ENCODE results near the gene EIF4ENIF1. TPM values are rescaled to one million over a fixed set of nuclear protein-coding genes. Genes with fewer than 3 reads are reported as not detected.
"Not testable (repeated sequence)": the region's sequence is repeated elsewhere in the genome, so short reads cannot be mapped to it uniquely, and the experiment has no call there.

EIF4ENIF1 gene
- total and polyA plus RNA-seq, 12 donors: 9.2 to 32.8 (median 21.0) TPM

DNA sequence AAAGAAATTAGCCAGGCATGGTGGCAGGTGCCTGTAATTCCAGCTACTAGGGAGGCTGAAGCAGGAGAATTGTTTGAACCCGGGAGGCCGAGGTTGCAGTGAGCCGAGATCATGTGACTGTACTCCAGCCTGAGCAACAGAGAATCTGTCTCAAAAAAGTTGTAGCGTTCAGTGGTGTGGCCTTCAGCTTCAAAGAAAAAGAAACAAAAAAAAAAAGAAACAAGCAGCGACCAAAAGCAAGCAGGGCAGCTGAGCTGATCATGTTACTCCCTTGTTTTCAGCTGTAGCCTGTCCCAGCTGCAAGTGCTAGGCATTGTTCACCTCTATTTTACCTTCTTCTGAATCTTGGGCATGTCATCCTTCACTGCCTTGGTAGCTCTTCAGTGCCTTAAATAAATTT, 43.7 kb upstream of the EIF4ENIF1 start:
- intact Hi-C loops (cut with DNase I): no loop called here
- TF ChIP-seq, protein P1, sequence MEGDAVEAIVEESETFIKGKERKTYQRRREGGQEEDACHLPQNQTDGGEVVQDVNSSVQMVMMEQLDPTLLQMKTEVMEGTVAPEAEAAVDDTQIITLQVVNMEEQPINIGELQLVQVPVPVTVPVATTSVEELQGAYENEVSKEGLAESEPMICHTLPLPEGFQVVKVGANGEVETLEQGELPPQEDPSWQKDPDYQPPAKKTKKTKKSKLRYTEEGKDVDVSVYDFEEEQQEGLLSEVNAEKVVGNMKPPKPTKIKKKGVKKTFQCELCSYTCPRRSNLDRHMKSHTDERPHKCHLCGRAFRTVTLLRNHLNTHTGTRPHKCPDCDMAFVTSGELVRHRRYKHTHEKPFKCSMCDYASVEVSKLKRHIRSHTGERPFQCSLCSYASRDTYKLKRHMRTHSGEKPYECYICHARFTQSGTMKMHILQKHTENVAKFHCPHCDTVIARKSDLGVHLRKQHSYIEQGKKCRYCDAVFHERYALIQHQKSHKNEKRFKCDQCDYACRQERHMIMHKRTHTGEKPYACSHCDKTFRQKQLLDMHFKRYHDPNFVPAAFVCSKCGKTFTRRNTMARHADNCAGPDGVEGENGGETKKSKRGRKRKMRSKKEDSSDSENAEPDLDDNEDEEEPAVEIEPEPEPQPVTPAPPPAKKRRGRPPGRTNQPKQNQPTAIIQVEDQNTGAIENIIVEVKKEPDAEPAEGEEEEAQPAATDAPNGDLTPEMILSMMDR (IDR thresholded peaks at IDR 0.05): peak in 1 of 6 experiments; percentile 6
- TF ChIP-seq POLR2A (IDR thresholded peaks at IDR 0.05): no peak
- Histone ChIP-seq H3K4me1 (replicated peaks in 1 of 2) (peaks cover 28 to 29% of the 10 kb centered on the region in 2 donors), H3K4me3 (no peak overlapping the region), H3K27me3 (no peaks in the 10 kb centered on the region), H3K27ac (peak overlapping the region in 4 of 5 donors; percentile 11 to 80 (median 60)), H3K36me3 (replicated peaks in 1 of 2) (peaks cover 0 to 5% of the 10 kb centered on the region in 2 donors), H3K9me3 (replicated peaks in 1 of 3) (no peaks in the 10 kb centered on the region)
- DNase-seq: peak in 4 of 7 donors; percentile 16 to 31 (median 25)
- WGBS, 4 donors: 42 to 71% (median 49%) methylated on average over 5 of the region's 5 CpGs

DNA sequence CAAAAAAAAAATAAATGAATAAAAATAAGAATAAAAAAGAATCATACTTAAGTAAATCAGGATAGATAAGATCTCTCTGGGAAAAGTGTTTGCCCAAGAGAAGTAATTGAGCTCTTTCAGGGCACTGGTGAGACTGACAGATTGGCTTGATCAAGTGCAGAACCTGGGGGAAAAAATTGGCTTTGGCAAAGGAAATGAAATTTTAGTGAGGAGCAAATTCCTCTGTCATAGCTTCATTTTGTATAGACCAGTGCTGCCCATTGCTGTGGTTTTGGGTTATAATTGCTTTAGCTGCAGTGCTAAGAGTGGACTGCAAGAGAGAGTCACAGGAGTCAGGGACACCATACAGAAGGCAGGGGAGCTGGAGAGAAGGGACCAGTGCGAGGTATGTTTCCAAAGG, 42.4 kb upstream of the EIF4ENIF1 start:
- H3K27ac ChIP-seq: peak overlapping the region in 3 of 5 donors; percentile 47 to 70 (median 50)
- no peak overlapping the region for H3K4me3 ChIP-seq
- 50 to 84% (median 77%) methylated on average over 1 of the region's 1 CpG for whole genome bisulfite sequencing, 4 donors

DNA sequence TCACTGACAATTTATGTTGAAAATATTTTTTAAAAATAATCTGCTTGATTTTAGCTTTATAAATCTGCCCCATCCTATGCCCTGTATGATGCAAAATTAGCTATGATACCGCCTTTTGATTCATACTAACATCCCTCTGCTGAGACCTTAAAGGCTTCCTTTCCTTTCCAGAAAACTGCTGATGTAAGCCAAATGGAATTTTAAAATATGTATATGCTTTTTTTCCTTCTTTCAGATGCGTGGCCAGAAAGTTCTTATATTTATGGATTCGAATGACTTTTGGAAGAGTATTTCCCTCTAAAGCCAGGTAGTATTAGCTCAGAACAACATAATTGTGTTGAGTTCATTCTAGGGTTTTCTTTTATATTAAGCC, 41.2 kb upstream of the EIF4ENIF1 start:
- no peaks in the 10 kb centered on the region for H3K9me3 ChIP-seq (replicated peaks in 1 of 3)
- no peak for DNase-seq
- H3K4me3 ChIP-seq: no peak overlapping the region
- peaks cover 0 to 5% of the 10 kb centered on the region in 2 donors for H3K36me3 ChIP-seq (replicated peaks in 1 of 2)
- 30 to 37% (median 34%) methylated on average over 3 of the region's 3 CpGs for WGBS, 4 donors
- TF ChIP-seq POLR2A (IDR thresholded peaks at IDR 0.05): no peak
- TF ChIP-seq, protein P1 (IDR thresholded peaks at IDR 0.05): no peak
- H3K4me1 ChIP-seq (replicated peaks in 1 of 2): peaks cover 28 to 29% of the 10 kb centered on the region in 2 donors
- H3K27ac ChIP-seq: peak overlapping the region; percentile 31 to 87 (median 70)
- intact Hi-C loops (cut with DNase I): no loop called here
- no peaks in the 10 kb centered on the region for H3K27me3 ChIP-seq

More for the DNA sequence above, 42.4 kb upstream of the EIF4ENIF1 start:
- H3K4me1 ChIP-seq (replicated peaks in 1 of 2): peaks cover 28 to 29% of the 10 kb centered on the region in 2 donors
- H3K27me3 ChIP-seq: no peaks in the 10 kb centered on the region
- H3K36me3 ChIP-seq (replicated peaks in 1 of 2): peaks cover 0 to 5% of the 10 kb centered on the region in 2 donors
- H3K9me3 ChIP-seq (replicated peaks in 1 of 3): no peaks in the 10 kb centered on the region
- DNase-seq: no peak
- no peak for TF ChIP-seq POLR2A (IDR thresholded peaks at IDR 0.05)
- TF ChIP-seq, protein P1 (IDR thresholded peaks at IDR 0.05): no peak
- intact Hi-C loops (cut with DNase I): no loop called here

DNA sequence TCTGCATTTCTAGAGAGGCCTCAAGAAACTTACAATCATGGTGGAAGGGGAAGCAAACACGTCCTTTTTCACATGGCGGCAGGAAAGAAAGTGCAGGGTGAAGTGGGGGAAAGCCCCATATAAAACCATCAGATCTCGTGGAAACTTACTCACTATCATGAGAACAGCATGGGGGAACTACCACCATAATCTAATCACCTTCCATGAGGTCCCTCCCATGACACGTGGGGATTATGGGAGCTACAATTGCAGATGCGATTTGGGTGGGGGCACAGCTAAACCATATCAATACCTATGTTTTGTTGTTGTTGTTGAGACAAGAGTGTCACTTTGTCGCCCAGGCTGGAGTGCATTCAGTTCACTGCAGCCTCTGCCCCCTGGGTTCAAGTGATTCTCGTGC, 36.6 kb upstream of the EIF4ENIF1 start:
- peak in 1 of 7 donors; percentile 6 for DNase-seq
- Histone ChIP-seq H3K36me3 (replicated peaks in 1 of 2) (peaks cover 0 to 5% of the 10 kb centered on the region in 2 donors), H3K27ac (no peak overlapping the region), H3K4me3 (no peak overlapping the region), H3K27me3 (no peaks in the 10 kb centered on the region), H3K9me3 (replicated peaks in 1 of 3) (no peaks in the 10 kb centered on the region), H3K4me1 (replicated peaks in 1 of 2) (peaks cover 8 to 9% of the 10 kb centered on the region in 2 donors)
- WGBS, 4 donors: 88 to 94% (median 91%) methylated on average over 7 of the region's 7 CpGs
- TF ChIP-seq POLR2A (IDR thresholded peaks at IDR 0.05): no peak
- TF ChIP-seq, protein P1 (IDR thresholded peaks at IDR 0.05): no peak
- intact Hi-C loops (cut with DNase I): no loop called here

DNA sequence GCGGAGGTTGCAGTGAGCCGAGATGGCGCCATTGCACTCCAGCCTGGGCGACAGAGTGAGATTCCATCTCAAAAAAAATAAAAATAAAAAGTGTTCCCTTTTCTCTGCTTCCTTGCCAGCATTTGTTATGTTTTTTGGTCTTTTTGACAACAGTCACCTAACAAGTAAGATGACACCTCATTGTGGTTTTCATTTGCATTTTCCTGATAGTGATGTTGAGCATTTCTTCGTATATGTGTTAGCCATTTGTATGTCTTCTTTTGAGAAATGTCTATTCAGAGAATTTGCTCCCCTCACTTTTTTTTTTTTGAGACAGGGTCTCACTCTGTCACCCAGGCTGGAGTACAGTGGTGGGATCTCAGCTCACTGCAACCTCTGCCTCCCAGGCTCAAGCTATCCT, 34.5 kb upstream of the EIF4ENIF1 start:
- intact Hi-C loops (cut with DNase I); H3K27me3 ChIP-seq; H3K4me1 ChIP-seq (replicated peaks in 1 of 2); DNase-seq; H3K9me3 ChIP-seq (replicated peaks in 1 of 3); H3K4me3 ChIP-seq; H3K36me3 ChIP-seq (replicated peaks in 1 of 2); H3K27ac ChIP-seq: not testable (repeated sequence)
- 94 to 96% (median 95%) methylated on average over 5 of the region's 5 CpGs for WGBS, 4 donors

Data from adrenal gland (tissue), 12 donors.